GM12865 (cell line): Measurements from ENCODE around the gene ANKRD6.

ENCODE experiments used
- DNase-seq: peaks from one replicate; pipeline ENCODE4 v3.0.0; 2010; ENCODE audit warnings: low read depth
- H3K4me3 ChIP-seq: 2 replicates; pipeline ENCODE4 v1.5.1; 2011; ENCODE audit warnings: mild to moderate bottlenecking, low read depth, low read length, control low read depth
- TF ChIP-seq, protein P1 (sequence below): IDR thresholded peaks from 2 replicates; pipeline ENCODE4 v1.5.1; 2011; ENCODE audit warnings: low read length, control low read depth, low read depth, inconsistent platforms; ENCODE audit not compliant: insufficient read depth; ENCODE audit errors: missing control alignments

ANKRD6 gene

DNA sequence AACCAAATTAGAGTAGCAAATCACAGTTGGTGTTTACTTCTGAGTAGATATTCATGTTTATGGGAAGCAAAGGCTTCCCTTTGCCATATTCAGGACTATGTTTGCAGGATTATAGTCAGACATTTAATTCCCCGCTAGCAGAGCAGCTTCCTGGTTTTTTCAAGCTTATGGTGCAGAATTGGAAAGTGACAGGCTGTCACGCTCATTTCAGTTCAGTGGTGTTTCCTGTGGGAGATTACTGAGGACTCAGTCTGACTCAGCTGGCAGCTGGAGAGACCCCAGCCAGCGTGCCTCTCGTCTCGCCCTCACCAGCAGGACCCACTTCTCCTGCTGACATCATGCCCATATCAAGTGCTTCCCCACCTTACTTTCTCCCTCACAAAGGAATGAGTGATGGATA is 120.5 kb downstream of the ANKRD6 start:
- H3K4me3 ChIP-seq: no peak overlapping the region
- no peak for DNase-seq
- TF ChIP-seq, protein P1, sequence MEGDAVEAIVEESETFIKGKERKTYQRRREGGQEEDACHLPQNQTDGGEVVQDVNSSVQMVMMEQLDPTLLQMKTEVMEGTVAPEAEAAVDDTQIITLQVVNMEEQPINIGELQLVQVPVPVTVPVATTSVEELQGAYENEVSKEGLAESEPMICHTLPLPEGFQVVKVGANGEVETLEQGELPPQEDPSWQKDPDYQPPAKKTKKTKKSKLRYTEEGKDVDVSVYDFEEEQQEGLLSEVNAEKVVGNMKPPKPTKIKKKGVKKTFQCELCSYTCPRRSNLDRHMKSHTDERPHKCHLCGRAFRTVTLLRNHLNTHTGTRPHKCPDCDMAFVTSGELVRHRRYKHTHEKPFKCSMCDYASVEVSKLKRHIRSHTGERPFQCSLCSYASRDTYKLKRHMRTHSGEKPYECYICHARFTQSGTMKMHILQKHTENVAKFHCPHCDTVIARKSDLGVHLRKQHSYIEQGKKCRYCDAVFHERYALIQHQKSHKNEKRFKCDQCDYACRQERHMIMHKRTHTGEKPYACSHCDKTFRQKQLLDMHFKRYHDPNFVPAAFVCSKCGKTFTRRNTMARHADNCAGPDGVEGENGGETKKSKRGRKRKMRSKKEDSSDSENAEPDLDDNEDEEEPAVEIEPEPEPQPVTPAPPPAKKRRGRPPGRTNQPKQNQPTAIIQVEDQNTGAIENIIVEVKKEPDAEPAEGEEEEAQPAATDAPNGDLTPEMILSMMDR: no peak

DNA sequence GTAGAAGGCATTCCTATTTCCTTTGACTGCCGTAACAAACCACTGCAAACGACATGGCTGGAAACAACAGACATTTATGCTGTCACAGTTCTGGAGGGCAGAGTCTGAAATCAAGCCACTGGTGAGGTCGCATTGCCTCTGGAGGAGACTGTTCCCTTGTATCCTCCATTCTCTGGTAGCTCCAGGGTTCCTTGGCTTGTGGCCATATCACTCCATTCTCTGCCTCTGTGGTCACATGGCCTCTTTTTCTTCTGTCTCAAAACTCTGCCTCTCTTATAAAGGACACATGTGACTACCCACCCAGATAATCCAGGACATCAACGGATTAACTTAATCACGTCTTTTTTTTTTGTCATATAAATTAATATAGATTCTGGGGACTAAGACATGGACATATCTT is 121.2 kb downstream of the ANKRD6 start:
- no peak for DNase-seq
- no peak overlapping the region for H3K4me3 ChIP-seq
- TF ChIP-seq, protein P1: no peak

DNA sequence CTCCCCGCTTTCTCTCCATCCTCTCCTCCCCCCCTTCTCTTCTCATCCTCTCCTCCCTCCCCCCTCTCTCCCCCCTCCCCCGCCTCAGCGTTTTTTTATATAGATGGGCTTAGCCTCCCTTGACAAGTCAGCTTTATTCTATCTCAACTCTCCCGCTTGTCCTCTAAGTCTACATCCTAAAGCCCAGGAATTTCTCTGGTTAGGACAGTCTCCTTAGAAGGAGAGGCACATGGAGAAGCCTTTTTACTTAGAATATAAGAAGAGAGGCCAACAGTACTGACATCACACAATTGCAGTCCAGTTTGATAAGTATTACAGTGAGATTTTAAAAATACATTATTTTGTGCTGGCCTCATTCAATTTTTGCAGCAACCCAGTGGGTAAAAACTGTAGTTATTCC is 122.1 kb downstream of the ANKRD6 start:
- DNase-seq: no peak
- TF ChIP-seq, protein P1: no peak
- H3K4me3 ChIP-seq: no peak overlapping the region

DNA sequence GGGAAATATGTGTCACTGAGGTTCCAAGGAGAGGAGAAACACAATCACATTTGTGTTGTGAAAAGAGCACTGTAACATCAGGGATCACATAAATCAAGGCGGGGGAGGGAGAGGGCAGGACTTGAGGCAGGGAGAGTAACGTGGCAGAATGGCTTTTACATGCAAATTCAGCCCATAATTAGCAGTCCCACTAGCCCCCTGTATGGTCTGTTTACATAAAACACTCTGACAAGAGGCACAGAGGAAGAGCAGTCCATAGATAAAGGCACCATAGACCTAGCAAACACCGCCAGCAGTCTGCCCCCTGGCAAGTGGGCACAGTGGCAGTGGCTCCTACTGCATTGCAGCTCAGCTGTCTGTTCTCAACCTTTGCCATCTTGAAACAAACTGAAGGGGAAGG is 122.9 kb downstream of the ANKRD6 start:
- TF ChIP-seq, protein P1: no peak
- DNase-seq: no peak
- H3K4me3 ChIP-seq: no peak overlapping the region

DNA sequence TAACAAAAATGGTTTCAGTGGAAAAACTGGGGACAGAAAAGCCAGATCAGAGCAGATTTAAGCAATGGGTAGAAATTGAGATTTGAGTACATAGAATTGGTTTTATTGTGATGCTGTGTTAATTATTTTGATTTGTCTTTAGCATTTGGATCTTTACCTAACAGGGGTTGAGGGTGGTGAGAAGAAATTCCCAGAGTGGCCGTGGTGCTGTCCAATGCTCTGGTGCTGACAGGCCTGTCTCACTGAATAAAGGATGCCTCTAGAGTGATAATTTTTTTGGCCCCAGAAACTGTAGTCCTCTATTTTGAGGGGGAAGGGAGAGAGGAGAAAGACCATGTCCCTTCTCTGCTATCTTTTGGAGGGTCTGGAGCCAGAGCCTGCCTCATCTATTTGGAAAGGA is 126.5 kb downstream of the ANKRD6 start:
- TF ChIP-seq, protein P1: no peak
- DNase-seq: no peak
- H3K4me3 ChIP-seq: no peak overlapping the region

DNA sequence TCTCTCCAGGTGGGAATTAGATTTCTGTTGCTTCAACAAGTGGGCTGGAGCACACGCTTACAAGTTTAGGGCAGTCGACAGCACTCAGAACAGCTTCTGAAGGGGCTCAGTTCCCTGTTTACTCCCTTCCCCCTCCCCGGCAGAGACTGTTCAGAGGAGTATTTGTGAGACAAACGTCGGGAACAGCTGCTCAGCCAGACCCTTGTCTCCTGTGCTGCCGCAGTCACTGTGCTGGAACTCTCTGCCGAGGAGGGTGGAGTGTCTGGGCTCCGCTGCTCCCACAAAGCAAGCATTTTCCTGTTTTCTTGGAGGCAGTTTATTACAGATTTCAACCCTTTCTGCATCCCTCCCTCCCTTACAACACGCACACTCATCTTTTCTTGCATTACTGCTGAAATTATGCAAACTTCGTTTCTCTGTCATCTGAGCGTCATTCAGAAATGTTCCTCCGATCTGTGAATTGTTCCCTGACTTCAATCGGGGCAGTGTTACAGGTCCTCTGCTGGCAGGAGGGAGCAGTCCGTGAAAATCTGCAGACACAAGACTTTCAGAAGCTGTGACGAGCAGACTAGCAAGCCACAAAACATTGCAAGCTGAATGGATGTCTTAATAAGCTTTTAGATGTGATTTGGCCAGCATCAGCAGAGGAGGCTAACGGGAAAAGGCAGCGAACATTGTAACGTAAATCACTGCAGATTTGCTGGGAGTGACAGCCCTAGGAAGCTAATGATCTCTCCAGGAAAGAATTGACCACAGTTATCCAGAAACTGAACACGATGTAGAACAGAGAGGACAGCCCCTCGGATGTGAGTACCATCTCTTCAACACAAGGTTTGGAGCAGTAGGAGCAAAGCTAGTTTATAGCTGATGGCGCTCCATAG is 129.4 kb downstream of the ANKRD6 start:
- TF ChIP-seq, protein P1: no peak
- no peak overlapping the region for H3K4me3 ChIP-seq
- no peak for DNase-seq

DNA sequence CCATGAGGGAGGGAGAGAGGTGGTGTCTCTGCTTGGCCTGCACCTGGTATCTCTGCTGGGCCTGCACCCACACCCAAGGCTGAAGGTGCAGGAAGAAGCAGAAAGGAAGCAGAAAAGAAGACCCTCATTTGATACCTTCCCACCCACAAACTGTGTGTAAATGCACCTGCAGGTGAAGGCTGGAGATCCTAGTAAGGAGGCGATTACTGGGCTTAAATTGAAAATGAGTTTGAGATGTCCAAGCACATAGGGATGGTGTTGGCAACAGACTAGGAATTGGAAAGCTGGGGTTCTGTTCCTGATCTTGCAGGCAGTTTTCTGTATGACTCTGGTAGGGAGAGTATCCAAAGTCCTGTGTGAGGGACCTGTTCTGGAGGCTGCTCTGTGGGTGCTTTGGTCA is 130.9 kb downstream of the ANKRD6 start:
- DNase-seq: no peak
- no peak overlapping the region for H3K4me3 ChIP-seq
- TF ChIP-seq, protein P1: no peak
